Endothelial cell of umbilical vein (primary cell): ENCODE results near the gene CHAF1A. TPM values are rescaled to one million over a fixed set of nuclear protein-coding genes. Genes with fewer than 3 reads are reported as not detected.

Source experiments
- BruUV-seq: library from RNA; stranded (reverse); fragments of 400-500 nt; replicated peaks from 2 replicates; lab custom pipeline; 2021; lab: Mats Ljungman, UMichigan
- CTCF ChIA-PET: fragments of 300-600, 350-600 bp; sonication (Branson Sonifier 250); formaldehyde crosslinking; loops from one replicate; lab custom pipeline; 2021; ENCODE audit warnings: antibody characterized with exemption, inconsistent platforms; lab: Charles Lee
- POLR2A ChIA-PET: fragments of 300-600, 350-600 bp; sonication (Branson Sonifier 250); formaldehyde crosslinking; loops from one replicate; lab custom pipeline; 2021; ENCODE audit warnings: antibody characterized with exemption, inconsistent platforms; lab: Charles Lee
- DNase-seq: peaks from one replicate; pipeline ENCODE4 v3.0.0-alpha.2; 2011; ENCODE audit warnings: low read depth, low spot score
- FAIRE-seq: peaks from 2 replicates; lab custom pipeline; 2011; peaks lifted over from hg19 to GRCh38; lab: Jason Lieb, UNC
- H2AFZ ChIP-seq: 2 replicates; pipeline ENCODE4 v1.6.0; 2012; ENCODE audit warnings: low read depth, low read length, control low read depth, inconsistent platforms
- H3K27ac ChIP-seq: 2 replicates; pipeline ENCODE4 v1.5.1; 2011; ENCODE audit warnings: low read depth, mild to moderate bottlenecking, control low read depth, low read length, moderate library complexity; ENCODE audit not compliant: insufficient read depth
- H3K27me3 ChIP-seq, 2 experiments: 2 replicates each; pipeline versions ENCODE4 v1.6.0 to v1.6.1; 2011; ENCODE audit warnings: low read length in 2 of 2, mixed read lengths in 1 of 2; ENCODE audit not compliant: control insufficient read depth in 2 of 2, insufficient read depth in 2 of 2
- H3K36me3 ChIP-seq, 2 experiments: 2 replicates in 1 of 2; 3 replicates in 1 of 2; pipeline ENCODE4 v1.5.1; 2011; ENCODE audit warnings: low read length in 2 of 2, mild to moderate bottlenecking in 1 of 2, moderate library complexity in 1 of 2; ENCODE audit not compliant: control insufficient read depth in 2 of 2, insufficient read depth in 2 of 2; ENCODE audit errors: extremely low read depth in 1 of 2
- H3K4me1 ChIP-seq: 3 replicates; pipeline ENCODE4 v1.5.1; 2011; ENCODE audit warnings: mild to moderate bottlenecking, low read length; ENCODE audit not compliant: control insufficient read depth, insufficient read depth; ENCODE audit errors: extremely low read depth
- H3K4me2 ChIP-seq: 2 replicates; pipeline ENCODE4 v1.6.1; 2011; ENCODE audit warnings: low read length, control low read depth, mixed read lengths; ENCODE audit not compliant: insufficient read depth
- H3K4me3 ChIP-seq, 3 experiments: fragments of 200-600 bp in 1 of 3; sonication (generic), shearing (Covaris generic) in 1 of 3; replicated peaks in 1 of 3; 2 replicates each; pipeline ENCODE4 v1.5.1; 2011 to 2016; ENCODE audit warnings: control low read depth in 3 of 3, low read length in 3 of 3, mild to moderate bottlenecking in 2 of 3, inconsistent platforms in 1 of 3, low read depth in 1 of 3, moderate library complexity in 1 of 3; ENCODE audit not compliant: insufficient read depth in 1 of 3
- H3K79me2 ChIP-seq: 2 replicates; pipeline ENCODE4 v1.6.0; 2012; ENCODE audit warnings: low read length, inconsistent platforms; ENCODE audit not compliant: control insufficient read depth, insufficient read depth
- H3K9ac ChIP-seq: replicated peaks from 2 replicates; pipeline ENCODE3; 2011; ENCODE audit warnings: low read length, control low read depth; ENCODE audit not compliant: insufficient read depth; ENCODE audit errors: extremely low read depth
- H3K9me1 ChIP-seq: replicated peaks from 3 replicates; pipeline ENCODE4 v1.6.0; 2011; ENCODE audit warnings: mild to moderate bottlenecking, low read length; ENCODE audit not compliant: control insufficient read depth, insufficient read depth; ENCODE audit errors: extremely low read depth
- H3K9me3 ChIP-seq: replicated peaks from 2 replicates; pipeline ENCODE4 v1.5.1; 2012; ENCODE audit warnings: low read length, inconsistent platforms; ENCODE audit not compliant: control insufficient read depth, insufficient read depth
- H4K20me1 ChIP-seq: replicated peaks from 2 replicates; pipeline ENCODE3; 2011; ENCODE audit warnings: mild to moderate bottlenecking, low read length; ENCODE audit not compliant: control insufficient read depth, insufficient read depth; ENCODE audit errors: extremely low read depth
- CTCF ChIP-seq, 2 donors: IDR thresholded peaks; 1 replicate in 1 of 2; 2 replicates in 1 of 2; pipeline ENCODE4 v1.5.1; 2011; ENCODE audit warnings: low read length in 2 of 2, mild to moderate bottlenecking in 2 of 2, moderate library complexity in 2 of 2, control low read depth in 1 of 2, inconsistent platforms in 1 of 2, low read depth in 1 of 2; ENCODE audit not compliant: insufficient read depth in 1 of 2; ENCODE audit errors: extremely low read depth in 1 of 2
- EZH2 ChIP-seq: IDR thresholded peaks from 2 replicates; pipeline ENCODE4 v1.6.1; 2012; ENCODE audit warnings: borderline replicate concordance, low read depth, mild to moderate bottlenecking, moderate library complexity, low read length, inconsistent platforms; ENCODE audit not compliant: severe bottlenecking
- FOS ChIP-seq: IDR thresholded peaks from 2 replicates; pipeline ENCODE4 v1.6.1; 2011; ENCODE audit warnings: mild to moderate bottlenecking, low read length, moderate library complexity, borderline replicate concordance; ENCODE audit not compliant: insufficient read depth
- GATA2 ChIP-seq: IDR thresholded peaks from 2 replicates; pipeline ENCODE4 v1.7.0; 2011; ENCODE audit warnings: low read depth, mild to moderate bottlenecking, moderate library complexity, mixed read lengths, low read length; ENCODE audit not compliant: insufficient read length, insufficient read depth
- JUN ChIP-seq: IDR thresholded peaks from 2 replicates; pipeline ENCODE4 v1.6.1; 2011; ENCODE audit warnings: borderline replicate concordance, low read depth; ENCODE audit not compliant: insufficient read length, insufficient read depth
- MAX ChIP-seq: IDR thresholded peaks from 2 replicates; pipeline ENCODE4 v1.6.1; 2011; ENCODE audit not compliant: insufficient read depth, insufficient read length
- MYC ChIP-seq: IDR thresholded peaks from one replicate; pipeline ENCODE4 v1.6.1; 2011; ENCODE audit warnings: mild to moderate bottlenecking, low read depth, low read length
- POLR2A ChIP-seq: IDR thresholded peaks from 2 replicates; pipeline ENCODE4 v1.6.1; 2012; ENCODE audit warnings: low read depth, mild to moderate bottlenecking, control low read depth, low read length
- POLR2AphosphoS5 ChIP-seq: IDR thresholded peaks from 2 replicates; pipeline ENCODE4 v1.6.1; 2012; ENCODE audit warnings: low read depth, mild to moderate bottlenecking, control low read depth, low read length, moderate library complexity; ENCODE audit not compliant: insufficient read depth
- dilution Hi-C: fragments of 300-500 bp; cut with MboI; formaldehyde crosslinking; loops from one replicate; pipeline ENCODE4 v1.15.0; 2019; ENCODE audit warnings: low sequenced_read_pairs; ENCODE audit not compliant: extremely low pct_ligation_motif_present
- intact Hi-C: fragments of 100-400 bp; cut with micrococcal nuclease; formaldehyde crosslinking; loops from one replicate; pipeline ENCODE4 v1.10.0; 2022
- polyA plus RNA-seq, 4 experiments: library from polyadenylated mRNA; depleted of rRNA in 3 of 4; stranded (reverse) in 3 of 4; unstranded in 1 of 4; fragments of >200 nt; gene quantifications; 2 replicates each; pipeline versions ENCODE4 v1.2.1 to v1.2.3, GENCODE V29; 2011 to 2012; ENCODE audit warnings: missing spikeins in 1 of 4
- total RNA-seq: library from RNA; stranded (reverse); gene quantifications from 2 replicates; pipeline ENCODE4 v1.2.3, GENCODE V29; 2021

CHAF1A gene
- total and polyA plus RNA-seq, 2 donors (not counting 3 experiments of a cell fraction or from before 2014, with no cell fraction given) = 19.5 to 44.5 TPM

GRCh38 chr19:4449639-4450028 lies 47.2 kb downstream of the CHAF1A start:
- FAIRE-seq (no peak), DNase-seq (no peak)
- Histone ChIP-seq H3K9me1 (no peaks in the 10 kb centered on the region), H3K4me1 (no peaks in the 10 kb centered on the region), H3K27ac (no peak overlapping the region), H3K9ac (no peak overlapping the region), H3K9me3 (no peaks in the 10 kb centered on the region), H2AFZ (no peak overlapping the region), H4K20me1 (no peaks in the 10 kb centered on the region), H3K36me3 (peaks cover 16 to 63% of the 10 kb centered on the region in 2 experiments), H3K79me2 (no peaks in the 10 kb centered on the region), H3K4me2 (no peak overlapping the region), H3K27me3 (no peaks in the 10 kb centered on the region), H3K4me3 (no peak overlapping the region)
- intact Hi-C loops (no loop called here), dilution Hi-C loops (no loop called here)
- BruUV-seq = no TSS peak
- TF ChIP-seq MAX (no peak), CTCF (IDR thresholded peaks at IDR 0.05; ENCODE audit: extremely low read depth in 1 of 2, insufficient read depth in 1 of 2, low read depth in 1 of 2, low read length in 2 of 2) (no peak), POLR2AphosphoS5 (no peak), EZH2 (no peak), POLR2A (no peak), GATA2 (no peak), JUN (no peak), MYC (no peak), FOS (no peak)
- ChIA-PET POLR2A (no interaction called here), CTCF (interaction anchor here (0.8 kb wide), 1 partner anchor 33 kb away, joined by 3 read pairs; no protein-coding TSS in a partner anchor)
